GM23338 (cell line): ENCODE results near the gene MMP19. TPM values are rescaled to one million over a fixed set of nuclear protein-coding genes. Genes with fewer than 3 reads are reported as not detected.

ENCODE experiments used
- ATAC-seq: fragments of 200-7000 bp; cut with Tn5 transposase; 3 replicates; pipeline ENCODE4 v1.9.1; 2020
- DNase-seq: peaks from one replicate; pipeline ENCODE4 v3.0.0-alpha.2; 2015; ENCODE audit warnings: low spot score
- H2AFZ ChIP-seq: fragments of 200-600 bp; sonication (generic); 2 replicates; pipeline ENCODE4 v1.8.0; 2016; ENCODE audit warnings: antibody characterized with exemption, mild to moderate bottlenecking, moderate library complexity
- H3F3A ChIP-seq: fragments of 200-600 bp; sonication (generic); replicated peaks from 2 replicates; pipeline ENCODE4 v1.8.0; 2017; ENCODE audit warnings: antibody characterized with exemption, mixed run types, low read depth
- H3K27ac ChIP-seq: fragments of 200-600 bp; sonication (generic); 2 replicates; pipeline ENCODE4 v1.6.1; 2016; ENCODE audit warnings: low read depth
- H3K27me3 ChIP-seq: fragments of 200-600 bp; sonication (generic); 2 replicates; pipeline ENCODE4 v1.8.0; 2016; ENCODE audit warnings: mild to moderate bottlenecking, mixed run types, moderate library complexity; ENCODE audit not compliant: insufficient read depth
- H3K36me3 ChIP-seq: fragments of 200-600 bp; sonication (generic); 2 replicates; pipeline ENCODE4 v1.8.0; 2016; ENCODE audit warnings: mild to moderate bottlenecking; ENCODE audit not compliant: insufficient read depth
- H3K4me1 ChIP-seq: fragments of 200-600 bp; sonication (generic); 2 replicates; pipeline ENCODE4 v1.8.0; 2016; ENCODE audit warnings: mild to moderate bottlenecking, moderate library complexity; ENCODE audit not compliant: insufficient read depth
- H3K4me2 ChIP-seq: fragments of 200-600 bp; sonication (generic); 2 replicates; pipeline ENCODE4 v1.7.1; 2017; ENCODE audit warnings: mixed run types
- H3K4me3 ChIP-seq: fragments of 200-600 bp; sonication (generic); 2 replicates; pipeline ENCODE4 v1.6.1; 2016; ENCODE audit warnings: mixed run types
- H3K79me2 ChIP-seq: fragments of 200-600 bp; sonication (generic); replicated peaks from 2 replicates; pipeline ENCODE4 v1.8.0; 2017; ENCODE audit warnings: mild to moderate bottlenecking; ENCODE audit not compliant: insufficient read depth
- H3K9me2 ChIP-seq: fragments of 200-600 bp; sonication (generic); 2 replicates; pipeline ENCODE4 v1.8.0; 2017; ENCODE audit not compliant: insufficient read depth
- H4K20me1 ChIP-seq: fragments of 200-600 bp; sonication (generic); replicated peaks from 2 replicates; pipeline ENCODE4 v1.8.0; 2017; ENCODE audit warnings: mild to moderate bottlenecking; ENCODE audit not compliant: insufficient read depth
- H3K27ac Mint-ChIP-seq: 2 replicates; pipeline ENCODE4 v1.8.0; 2020; ENCODE audit warnings: inconsistent platforms, mild to moderate bottlenecking, moderate library complexity, mixed read lengths
- H3K27me3 Mint-ChIP-seq: 3 replicates; pipeline ENCODE4 v1.8.0; 2022; ENCODE audit warnings: low read depth, mild to moderate bottlenecking, moderate library complexity, mixed read lengths, inconsistent platforms; ENCODE audit not compliant: insufficient read depth, poor library complexity
- H3K36me3 Mint-ChIP-seq: 3 replicates; pipeline ENCODE4 v1.8.0; 2021; ENCODE audit warnings: low read depth, mild to moderate bottlenecking, inconsistent platforms, moderate library complexity, mixed read lengths
- H3K4me1 Mint-ChIP-seq: 3 replicates; pipeline ENCODE4 v1.8.0; 2020; ENCODE audit warnings: mild to moderate bottlenecking, inconsistent platforms, mixed read lengths
- H3K4me3 Mint-ChIP-seq: 3 replicates; pipeline ENCODE4 v1.8.0; 2021; ENCODE audit warnings: moderate library complexity, mild to moderate bottlenecking, inconsistent platforms, mixed read lengths
- H3K9me3 Mint-ChIP-seq: 3 replicates; pipeline ENCODE4 v1.8.0; 2020; ENCODE audit warnings: moderate library complexity, mild to moderate bottlenecking, inconsistent platforms, mixed read lengths
- CTCF ChIP-seq, 2 experiments: fragments of 200-600 bp in 1 of 2; sonication (generic) in 1 of 2; conservative IDR thresholded peaks; 2 replicates each; pipeline versions ENCODE4 v1.5.1 to v1.6.1; 2016 to 2017; ENCODE audit warnings: antibody characterized with exemption in 2 of 2, low read depth in 2 of 2, mild to moderate bottlenecking in 2 of 2, moderate library complexity in 1 of 2
- EZH2 ChIP-seq: fragments of 200-600 bp; sonication (generic); IDR thresholded peaks from one replicate; pipeline ENCODE4 v1.8.0; 2017; ENCODE audit warnings: antibody characterized with exemption, mild to moderate bottlenecking, low read depth; ENCODE audit not compliant: unreplicated experiment
- EZH2phosphoT487 ChIP-seq: fragments of 200-600 bp; sonication (generic); IDR thresholded peaks from one replicate; pipeline ENCODE4 v1.8.1; 2018; ENCODE audit warnings: antibody characterized with exemption; ENCODE audit not compliant: unreplicated experiment
- NANOG ChIP-seq: IDR thresholded peaks from 2 replicates; pipeline ENCODE4 v1.6.1; 2016; ENCODE audit warnings: antibody characterized with exemption, borderline replicate concordance
- REST ChIP-seq: IDR thresholded peaks from one replicate; pipeline ENCODE4 v1.6.1; 2018; ENCODE audit warnings: antibody characterized with exemption; ENCODE audit not compliant: unreplicated experiment
- STAT1 ChIP-seq: IDR thresholded peaks from one replicate; pipeline ENCODE4 v1.6.1; 2016; ENCODE audit warnings: antibody characterized with exemption; ENCODE audit not compliant: unreplicated experiment
- ZNF114 ChIP-seq: fragments of 250-450 bp; sonication (Bioruptor Pico); IDR thresholded peaks from 2 replicates; pipeline ENCODE4 v1.5.0; 2020; ENCODE audit warnings: mild to moderate bottlenecking, moderate library complexity
- ZNF331 ChIP-seq: fragments of 250-450 bp; sonication (Bioruptor Pico); IDR thresholded peaks from 2 replicates; pipeline ENCODE4 v1.5.0; 2020; ENCODE audit warnings: low read depth, mild to moderate bottlenecking, moderate library complexity
- polyA plus RNA-seq: library from polyadenylated mRNA; unstranded; fragments of >200 nt; fragmentation: Nextera tagmentation; extraction: Ambion mirVana; gene quantifications from 2 replicates; pipeline ENCODE4 v1.2.1, GENCODE V29; 2016
- total RNA-seq: library from RNA; depleted of rRNA; stranded (reverse); fragments of >200 nt; shearing (Covaris generic); gene quantifications from 2 replicates; pipeline ENCODE4 v1.2.3, GENCODE V29; 2014

Gene MMP19
- total and polyA plus RNA-seq, 2 experiments from 2014 or later = 1.4 to 1.5 TPM

- TF ChIP-seq CTCF (conservative IDR thresholded peaks at IDR 0.05; ENCODE audit: low read depth in 2 of 2) = peak in 1 of 2 experiments; percentile 18; a peak in 2 of 4 replicates
- no peak for TF ChIP-seq ZNF114
- no peak for TF ChIP-seq ZNF331 (CRISPR knock-in tag)
- no peak for TF ChIP-seq STAT1
- no peak for TF ChIP-seq EZH2phosphoT487
These were observed 12.7 kb downstream of the MMP19 start (continued) for GRCh38 chr12:55829967-55830600.

GRCh38 chr12:55828357-55828756 is 14.4 kb downstream of the MMP19 start:
- Mint-ChIP-seq H3K4me1 (peaks cover 37% of the 10 kb centered on the region), H3K27ac (peak overlapping the region; percentile 26; the same call in 1 of the 2 replicates), H3K4me3 (peak overlapping the region; percentile 94), H3K9me3 (no peaks in the 10 kb centered on the region), H3K36me3 (peaks cover 15% of the 10 kb centered on the region), H3K27me3 (peaks cover 9% of the 10 kb centered on the region)
- Histone ChIP-seq H3F3A (peaks cover 33% of the 10 kb centered on the region), H3K4me1 (peaks cover 29% of the 10 kb centered on the region), H3K27ac (peak overlapping the region; percentile 76), H3K4me2 (peak overlapping the region; percentile 89), H3K27me3 (no peaks in the 10 kb centered on the region), H2AFZ (no peak overlapping the region), H3K4me3 (peak overlapping the region; percentile 100), H3K9me2 (no peaks in the 10 kb centered on the region), H4K20me1 (peaks cover 6% of the 10 kb centered on the region; the same call in 1 of the 2 replicates), H3K79me2 (peaks cover 51% of the 10 kb centered on the region), H3K36me3 (no peaks in the 10 kb centered on the region)
- DNase-seq (no peak), ATAC-seq (no peak)
- TF ChIP-seq NANOG (no peak), CTCF (conservative IDR thresholded peaks at IDR 0.05; ENCODE audit: low read depth in 2 of 2) (no peak), EZH2 (no peak), REST (no peak)
